Measurements from ENCODE around the gene AK6.

Gene AK6

GRCh38 chr5:69313428-69313827, 55.9 kb downstream of the AK6 start:
- DNase-seq (ENCODE audit: low read depth) = no peak
- TF ChIP-seq MYC (IDR thresholded peaks at IDR 0.05; ENCODE audit: low read depth, low read length) (no peak), CTCF (IDR thresholded peaks at IDR 0.05; ENCODE audit: low read depth, low read length) (no peak), POLR2A (IDR thresholded peaks at IDR 0.05; ENCODE audit: extremely low read depth, insufficient read length) (no peak)
- TF ChIP-seq, protein P1, sequence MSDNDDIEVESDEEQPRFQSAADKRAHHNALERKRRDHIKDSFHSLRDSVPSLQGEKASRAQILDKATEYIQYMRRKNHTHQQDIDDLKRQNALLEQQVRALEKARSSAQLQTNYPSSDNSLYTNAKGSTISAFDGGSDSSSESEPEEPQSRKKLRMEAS (IDR thresholded peaks at IDR 0.05; ENCODE audit: low read depth, low read length) = no peak
- no peak overlapping the region for H3K4me3 ChIP-seq (ENCODE audit: low read depth, low read length)

- no peak for DNase-seq (ENCODE audit: low read depth)
Measured at GRCh38 chr5:69312459-69313160, 56.7 kb downstream of the AK6 start.

DNA sequence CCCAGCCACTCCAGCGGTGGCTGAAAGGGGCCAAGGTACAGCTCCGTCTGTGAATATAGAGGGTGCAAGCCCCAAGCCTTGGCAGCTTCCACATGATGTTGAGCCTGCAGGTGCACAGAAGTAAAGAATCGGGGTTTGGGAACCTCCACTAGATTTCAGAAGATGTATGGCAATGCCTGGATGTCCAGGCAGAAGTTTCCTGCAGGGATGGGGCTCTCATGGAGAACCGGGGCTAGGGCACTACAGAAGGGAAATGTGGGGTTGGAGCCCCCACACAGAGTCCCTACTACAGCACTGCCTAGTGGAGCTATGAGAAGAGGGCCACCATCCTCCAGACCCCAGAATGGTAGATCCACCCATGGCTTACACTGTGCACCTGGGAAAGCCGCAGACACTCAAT, 59.9 kb downstream of the AK6 start:
- no peak for DNase-seq (ENCODE audit: low read depth)
- no peak for TF ChIP-seq MYC (IDR thresholded peaks at IDR 0.05; ENCODE audit: low read depth, low read length)
- no peak for TF ChIP-seq POLR2A (IDR thresholded peaks at IDR 0.05; ENCODE audit: extremely low read depth, insufficient read length)
- no peak for TF ChIP-seq CTCF (IDR thresholded peaks at IDR 0.05; ENCODE audit: low read depth, low read length)
- TF ChIP-seq, protein P1 (IDR thresholded peaks at IDR 0.05; ENCODE audit: low read depth, low read length) = no peak
- no peak overlapping the region for H3K4me3 ChIP-seq (ENCODE audit: low read depth, low read length)

More at GRCh38 chr5:69312459-69313160, 56.7 kb downstream of the AK6 start:
- TF ChIP-seq CTCF (IDR thresholded peaks at IDR 0.05; ENCODE audit: low read depth, low read length) (no peak), POLR2A (IDR thresholded peaks at IDR 0.05; ENCODE audit: extremely low read depth, insufficient read length) (no peak), MYC (IDR thresholded peaks at IDR 0.05; ENCODE audit: low read depth, low read length) (no peak)
- TF ChIP-seq, protein P1 (IDR thresholded peaks at IDR 0.05; ENCODE audit: low read depth, low read length) = no peak
- no peak overlapping the region for H3K4me3 ChIP-seq (ENCODE audit: low read depth, low read length)

DNA sequence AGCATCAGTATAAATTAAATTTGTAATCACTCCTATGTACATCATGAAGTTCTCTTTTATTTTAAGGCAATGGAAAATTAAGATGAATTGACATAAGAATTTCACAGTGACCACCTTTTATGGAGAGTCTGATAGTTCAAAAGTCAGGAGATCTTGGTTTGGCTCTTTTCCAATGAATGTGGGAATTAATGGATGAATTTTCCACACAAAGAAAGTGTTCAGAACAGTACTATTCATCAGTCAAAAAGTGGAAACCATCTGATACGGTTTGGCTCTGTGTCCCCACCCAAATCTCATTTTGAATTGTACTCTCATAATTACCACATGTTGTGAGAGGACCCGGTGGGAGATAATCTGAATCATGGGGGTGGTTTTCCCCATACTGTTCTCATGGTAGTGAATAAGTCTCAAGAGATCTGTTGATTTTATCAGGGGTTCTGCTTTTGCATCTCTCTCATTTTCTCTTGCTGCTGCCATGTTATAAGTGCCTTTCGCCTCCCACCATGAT, 61.2 kb downstream of the AK6 start:
- H3K4me3 ChIP-seq (ENCODE audit: low read depth, low read length) = no peak overlapping the region
- TF ChIP-seq MYC (IDR thresholded peaks at IDR 0.05; ENCODE audit: low read depth, low read length) = no peak
- TF ChIP-seq POLR2A (IDR thresholded peaks at IDR 0.05; ENCODE audit: extremely low read depth, insufficient read length) = no peak
- no peak for TF ChIP-seq CTCF (IDR thresholded peaks at IDR 0.05; ENCODE audit: low read depth, low read length)
- TF ChIP-seq, protein P1 (IDR thresholded peaks at IDR 0.05; ENCODE audit: low read depth, low read length) = no peak
- DNase-seq (ENCODE audit: low read depth) = no peak

- TF ChIP-seq CTCF (IDR thresholded peaks at IDR 0.05; ENCODE audit: low read depth, low read length) = no peak
- TF ChIP-seq MYC (IDR thresholded peaks at IDR 0.05; ENCODE audit: low read depth, low read length) = no peak
- TF ChIP-seq POLR2A (IDR thresholded peaks at IDR 0.05; ENCODE audit: extremely low read depth, insufficient read length) = no peak
- TF ChIP-seq, protein P1 (IDR thresholded peaks at IDR 0.05; ENCODE audit: low read depth, low read length) = no peak
- no peak overlapping the region for H3K4me3 ChIP-seq (ENCODE audit: low read depth, low read length)
- no peak for DNase-seq (ENCODE audit: low read depth)
Measured at GRCh38 chr5:69305512-69305911, 63.8 kb downstream of the AK6 start.

Data from NB4 (cell line).